ENCODE results near the gene PTPRG. TPM values are rescaled to one million over a fixed set of nuclear protein-coding genes. Genes with fewer than 3 reads are reported as not detected.
"Not testable (repeated sequence)": the region's sequence is repeated elsewhere in the genome, so short reads cannot be mapped to it uniquely, and the experiment has no call there.

PTPRG gene
- polyA plus RNA-seq, 1 donor = 95.1 TPM

DNA sequence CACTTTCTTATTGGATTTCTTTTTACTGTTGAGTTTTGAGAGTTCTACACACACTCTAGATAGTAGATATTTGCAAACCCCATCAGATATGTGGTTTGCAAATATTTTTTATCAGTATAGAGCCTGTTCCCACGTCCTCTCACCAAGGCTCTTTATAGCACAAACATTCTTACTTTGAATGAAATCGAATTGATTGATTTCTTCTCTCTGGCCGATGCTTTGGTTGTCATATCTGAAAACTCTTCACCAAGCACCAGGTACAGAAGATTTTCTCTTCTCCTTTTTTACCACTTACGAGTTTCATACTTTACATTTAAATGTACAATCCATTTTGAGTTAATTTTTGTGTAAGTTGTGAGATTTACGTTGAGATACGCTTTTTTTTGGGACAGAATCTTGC is 163.4 kb downstream of the PTPRG start:
- DNase-seq = no peak

GRCh38 chr3:61725851-61726333 is 164.5 kb downstream of the PTPRG start:
- no peak for DNase-seq

GRCh38 chr3:61727435-61727834 is 166.1 kb downstream of the PTPRG start:
- no peak for DNase-seq

- no peak for DNase-seq
These were observed 167.8 kb downstream of the PTPRG start for GRCh38 chr3:61729038-61729634.

DNA sequence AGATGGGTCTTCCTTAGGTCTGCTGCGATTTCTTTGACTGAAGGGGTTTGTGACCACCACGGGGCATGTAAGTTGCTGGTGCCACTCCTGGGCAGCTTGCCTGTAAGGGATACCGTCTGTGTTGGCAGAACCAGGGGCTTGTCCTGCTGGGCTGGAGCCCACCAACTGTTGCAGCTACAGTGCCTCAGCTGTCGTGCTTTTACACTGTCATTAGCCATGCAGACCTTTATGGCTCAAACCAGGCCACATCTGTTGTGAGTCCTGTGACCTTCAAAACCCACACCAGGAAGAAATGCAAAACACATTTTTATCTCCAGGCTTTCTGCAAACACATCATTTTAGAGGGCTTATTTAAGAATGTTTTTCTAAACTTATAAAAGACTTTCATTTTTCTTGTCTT is 168.7 kb downstream of the PTPRG start:
- DNase-seq = no peak

DNA sequence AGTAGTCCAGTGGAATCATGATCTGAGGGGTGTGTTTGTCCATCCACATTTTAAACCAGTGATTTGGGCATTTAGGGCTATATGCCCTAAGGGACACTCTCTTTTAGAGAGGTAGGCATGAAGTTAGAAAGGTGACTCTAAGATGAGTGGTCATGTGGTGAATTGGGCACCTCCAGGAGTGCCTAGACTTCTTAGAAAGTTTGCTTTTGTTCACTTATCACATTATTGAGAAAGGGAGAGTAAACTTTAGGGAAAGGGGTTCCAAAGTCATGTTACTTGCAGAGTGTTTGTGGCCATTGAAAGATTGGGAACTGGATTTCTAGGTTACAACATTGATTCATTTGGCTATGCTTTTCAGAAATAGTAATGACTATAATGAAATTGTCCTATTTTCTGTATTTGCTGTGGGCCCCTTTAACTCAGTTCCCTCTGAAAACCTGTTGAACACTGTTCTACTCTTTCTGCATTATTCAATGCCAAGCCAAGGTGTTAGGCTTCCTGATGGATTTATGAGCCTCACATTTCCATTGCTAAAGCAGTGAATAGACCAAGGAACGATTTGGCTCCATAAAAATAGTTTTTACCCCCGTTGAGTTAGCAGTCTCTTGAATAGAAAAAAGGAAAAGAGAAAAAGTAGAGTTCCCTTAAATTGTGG is 169.3 kb downstream of the PTPRG start:
- no peak for DNase-seq

- DNase-seq = no peak
These were observed 171.6 kb downstream of the PTPRG start for GRCh38 chr3:61733000-61733399.

DNA sequence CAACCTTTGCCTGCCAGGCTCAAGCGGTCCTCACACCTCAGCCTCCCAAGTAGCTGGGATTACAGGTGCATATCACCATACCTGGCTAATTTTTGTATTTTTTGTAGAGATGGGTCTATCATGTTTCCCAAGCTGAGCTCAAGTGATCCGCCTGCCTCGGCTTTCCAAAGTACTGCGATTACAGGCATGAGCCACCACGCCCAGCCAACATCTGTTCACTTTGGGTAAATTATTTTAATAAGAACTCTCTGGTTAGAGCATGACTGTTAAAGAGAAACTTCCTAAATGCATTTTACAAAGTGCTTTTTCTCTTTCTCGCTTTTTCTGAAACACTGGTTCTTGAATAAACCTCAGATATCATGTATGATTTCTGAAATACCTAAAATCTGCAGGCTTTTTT is 172.5 kb downstream of the PTPRG start:
- DNase-seq = no peak

DNA sequence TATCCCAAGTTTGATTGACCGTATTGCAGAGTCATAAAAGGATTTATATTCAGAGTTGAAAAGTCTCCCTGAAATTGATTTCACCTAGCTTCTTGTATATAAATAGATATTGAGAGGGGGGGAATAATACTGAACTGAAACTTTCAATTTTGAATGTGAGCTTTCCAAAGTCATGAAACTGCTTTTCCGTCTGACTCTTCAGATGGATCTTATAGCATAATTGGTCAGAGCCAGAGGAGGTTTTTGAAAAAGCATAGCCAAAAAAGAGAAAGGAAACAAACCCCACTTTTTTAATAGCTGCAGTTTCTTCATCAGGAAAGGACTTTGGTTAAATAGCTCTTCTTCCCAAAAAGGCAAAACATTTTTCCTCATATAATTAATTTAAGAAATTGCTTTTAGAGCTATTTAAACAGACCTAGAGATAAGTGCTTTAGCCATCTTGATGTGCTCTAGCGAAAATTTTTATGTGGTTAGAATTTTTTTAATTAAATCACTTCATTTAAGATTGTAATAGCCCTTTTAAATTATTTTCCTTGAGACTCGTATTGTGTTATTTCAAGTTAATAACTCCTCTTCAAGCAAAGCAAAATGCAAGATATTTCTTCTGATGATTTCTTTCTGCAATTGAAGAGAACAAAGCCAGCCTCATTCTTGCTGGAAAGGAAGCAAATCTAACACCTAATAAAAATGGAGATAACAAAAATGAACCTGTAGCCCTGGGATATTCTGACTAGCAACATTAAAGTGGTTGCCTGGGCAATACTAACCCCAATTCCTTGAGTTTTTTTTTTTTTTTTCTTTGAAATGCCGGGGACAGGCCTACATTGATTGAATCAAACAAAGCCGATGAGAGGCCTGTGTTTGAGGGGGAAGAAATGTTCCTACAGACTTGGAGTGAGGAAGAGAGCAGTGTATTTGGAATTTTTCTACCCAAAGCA is 173.6 kb downstream of the PTPRG start:
- no peak for DNase-seq

DNA sequence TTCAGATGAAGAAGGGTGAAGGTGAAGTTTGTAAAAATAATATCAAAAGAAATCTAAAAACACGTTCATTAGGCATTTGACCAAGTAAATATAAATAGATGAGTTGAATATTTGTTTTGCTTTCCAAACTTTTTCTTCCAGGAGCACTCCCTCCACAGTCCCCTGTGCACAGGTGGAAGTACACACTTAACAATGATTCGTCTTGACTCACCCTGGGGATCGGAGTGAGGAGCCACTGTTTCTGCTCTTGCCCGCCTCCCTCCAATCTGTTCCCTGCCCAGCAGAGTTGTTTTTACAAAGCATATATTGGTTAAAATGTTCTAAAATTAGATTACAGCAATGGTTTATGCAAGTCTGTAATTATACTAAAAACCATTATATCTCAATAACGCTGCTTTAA is 175.1 kb downstream of the PTPRG start:
- DNase-seq = no peak

GRCh38 chr3:61739640-61740039 is 178.3 kb downstream of the PTPRG start:
- DNase-seq = no peak

- no peak for DNase-seq
These were observed 179.1 kb downstream of the PTPRG start for GRCh38 chr3:61740494-61740893.

DNA sequence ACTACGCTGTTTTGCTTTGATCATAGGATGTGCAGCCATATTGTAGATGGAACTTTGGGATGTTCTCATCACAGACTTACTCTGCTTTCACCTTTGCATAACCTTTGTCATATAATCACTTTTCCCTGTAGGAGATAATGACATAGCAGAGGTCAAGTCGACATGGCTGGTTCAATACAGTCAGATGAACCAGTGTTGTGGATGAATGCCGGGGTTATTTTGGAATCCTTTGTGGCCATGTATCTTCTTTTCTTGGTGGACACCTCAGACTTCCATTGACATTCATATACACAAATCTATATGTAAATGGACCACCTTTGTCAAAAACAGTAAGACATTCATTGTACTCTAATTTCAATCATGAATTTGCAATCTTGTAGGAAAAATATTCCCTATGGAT is 180.2 kb downstream of the PTPRG start:
- no peak for DNase-seq

GRCh38 chr3:61742006-61742405 is 180.6 kb downstream of the PTPRG start:
- no peak for DNase-seq

DNA sequence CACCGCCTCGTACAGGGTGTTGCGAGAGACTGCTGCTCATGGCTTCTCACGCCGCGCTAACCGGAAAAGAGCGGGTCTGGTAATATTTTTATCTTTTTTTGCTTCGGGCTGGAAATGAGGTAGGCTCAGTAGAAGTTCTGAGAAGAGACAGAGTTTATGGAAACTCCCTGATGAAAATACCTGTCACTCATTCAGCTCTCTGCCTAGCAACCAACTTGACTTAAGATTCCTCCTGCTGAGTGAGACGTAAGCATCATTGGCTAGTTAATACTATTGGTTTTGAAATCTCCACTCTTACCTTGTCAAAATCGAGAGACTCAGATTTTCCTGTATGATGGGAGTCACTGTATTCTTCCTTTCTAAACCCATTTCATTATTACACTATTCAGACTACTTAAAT is 181.7 kb downstream of the PTPRG start:
- DNase-seq = no peak

GRCh38 chr3:61743686-61744242 is 182.4 kb downstream of the PTPRG start:
- DNase-seq = no peak

- DNase-seq = no peak
These were observed 186.9 kb downstream of the PTPRG start for GRCh38 chr3:61748288-61748687.

DNA sequence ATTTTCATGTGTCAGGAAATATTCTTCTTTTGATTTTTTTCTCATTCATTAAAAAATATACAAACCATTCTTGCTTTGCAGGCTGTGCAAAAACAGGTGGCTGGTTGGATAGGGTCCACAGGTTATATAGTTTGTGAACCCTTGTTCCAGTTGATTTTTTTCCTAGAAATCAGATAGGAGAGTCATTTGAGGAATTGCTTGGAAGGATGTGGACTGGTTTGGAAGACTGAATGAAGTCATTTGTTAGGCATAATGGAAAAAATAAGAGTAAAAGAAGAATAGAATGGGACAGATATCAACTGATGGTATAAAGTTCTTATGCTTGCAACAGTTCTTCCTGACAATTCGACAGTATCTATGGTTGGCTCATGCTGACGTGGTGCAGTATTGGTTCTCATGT is 189.4 kb downstream of the PTPRG start:
- DNase-seq = no peak

DNA sequence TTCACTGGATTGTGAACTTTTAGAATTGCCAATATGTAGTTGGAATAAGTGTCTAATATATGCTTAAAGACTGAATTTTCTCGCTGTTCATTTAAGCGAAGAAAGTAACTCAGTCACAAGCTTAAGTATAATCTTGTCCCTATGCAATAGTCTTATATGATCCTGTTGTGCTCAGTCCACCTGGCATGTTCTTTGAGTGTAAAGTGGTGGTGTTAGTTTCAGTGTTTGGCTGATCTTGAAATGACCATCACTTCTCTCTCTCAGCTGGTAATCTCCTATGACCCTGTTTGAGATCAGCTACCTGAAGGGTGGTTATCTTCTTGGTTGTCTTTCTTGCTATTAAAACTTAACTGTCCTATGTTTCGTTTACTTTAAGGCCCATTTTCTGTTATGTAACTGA is 197.5 kb downstream of the PTPRG start:
- DNase-seq = no peak

- not testable (repeated sequence) for DNase-seq
These were observed 199.4 kb downstream of the PTPRG start for GRCh38 chr3:61760783-61761182.

- no peak for DNase-seq
These were observed 200.5 kb downstream of the PTPRG start for GRCh38 chr3:61761694-61762430.
